SK-N-SH (cell line): ENCODE measurements around the gene TNFRSF11A. TPM values are rescaled to one million over a fixed set of nuclear protein-coding genes. Genes with fewer than 3 reads are reported as not detected.

Experiments used
- CTCF ChIA-PET: fragments of 300-600, 350-600 bp; formaldehyde crosslinking; extraction: SDS; loops from one replicate; lab custom pipeline; 2021; lab: Yijun Ruan, JAX
- POLR2A ChIA-PET: fragments of 350-600 bp; sonication (Branson Sonifier 250); formaldehyde crosslinking; extraction: SDS; loops from one replicate; lab custom pipeline; 2020; ENCODE audit warnings: antibody characterized with exemption, inconsistent platforms; lab: Yijun Ruan, JAX
- DNase-seq: peaks from one replicate; pipeline ENCODE4 v3.0.0; 2012
- H2AFZ ChIP-seq: fragments of 200-600 bp; sonication (generic); 2 replicates; pipeline ENCODE4 v1.8.1; 2016; ENCODE audit warnings: antibody characterized with exemption, mild to moderate bottlenecking, low read depth
- H3F3A ChIP-seq: fragments of 200-600 bp; sonication (generic); replicated peaks from 2 replicates; pipeline ENCODE3; 2016; ENCODE audit warnings: antibody characterized with exemption, mild to moderate bottlenecking; ENCODE audit not compliant: insufficient read depth
- H3K27ac ChIP-seq, 2 experiments: fragments of 200-500 bp in 1 of 2; fragments of 200-600 bp in 1 of 2; sonication (Bioruptor generic) in 1 of 2; sonication (generic), shearing (Covaris generic) in 1 of 2; 2 replicates each; pipeline versions ENCODE4 v1.5.1 to v1.6.1; 2014 to 2016; ENCODE audit warnings: low read depth in 2 of 2, inconsistent platforms in 1 of 2, low read length in 1 of 2, mild to moderate bottlenecking in 1 of 2, mixed read lengths in 1 of 2
- H3K27me3 ChIP-seq: fragments of 200-600 bp; sonication (generic), shearing (Covaris generic); 2 replicates; pipeline ENCODE4 v1.6.1; 2016; ENCODE audit warnings: mixed run types; ENCODE audit not compliant: insufficient read depth
- H3K36me3 ChIP-seq, 2 experiments: fragments of 200-500 bp in 1 of 2; fragments of 200-600 bp in 1 of 2; sonication (Bioruptor generic) in 1 of 2; sonication (generic) in 1 of 2; replicated peaks in 1 of 2; 2 replicates each; pipeline versions ENCODE3 to v1.5.1; 2014 to 2016; ENCODE audit warnings: low read length in 1 of 2, mild to moderate bottlenecking in 1 of 2; ENCODE audit not compliant: insufficient read depth in 2 of 2, control insufficient read depth in 1 of 2
- H3K4me1 ChIP-seq, 2 experiments: fragments of 200-500 bp in 1 of 2; fragments of 200-600 bp in 1 of 2; sonication (Bioruptor generic) in 1 of 2; sonication (generic), shearing (Covaris generic) in 1 of 2; 2 replicates each; pipeline versions ENCODE4 v1.5.1 to v1.6.1; 2014 to 2016; ENCODE audit warnings: low read depth in 1 of 2, low read length in 1 of 2, mixed run types in 1 of 2; ENCODE audit not compliant: insufficient read depth in 2 of 2, control insufficient read depth in 1 of 2
- H3K4me2 ChIP-seq: fragments of 200-600 bp; sonication (generic), shearing (Covaris generic); 2 replicates; pipeline ENCODE4 v1.6.1; 2017; ENCODE audit warnings: mixed run types
- H3K4me3 ChIP-seq, 2 experiments: fragments of 200-500 bp in 1 of 2; fragments of 200-600 bp in 1 of 2; sonication (Bioruptor generic) in 1 of 2; sonication (generic), shearing (Covaris generic) in 1 of 2; 2 replicates each; pipeline versions ENCODE4 v1.5.1 to v1.8.1; 2014 to 2016; ENCODE audit warnings: low read depth in 2 of 2, inconsistent platforms in 1 of 2, low read length in 1 of 2, mild to moderate bottlenecking in 1 of 2, mixed read lengths in 1 of 2, moderate library complexity in 1 of 2
- H3K79me2 ChIP-seq: fragments of 200-600 bp; sonication (generic); 2 replicates; pipeline ENCODE4 v1.8.1; 2017; ENCODE audit warnings: mild to moderate bottlenecking; ENCODE audit not compliant: insufficient read depth
- H3K9ac ChIP-seq: fragments of 200-600 bp; sonication (generic); 2 replicates; pipeline ENCODE4 v1.6.1; 2017; ENCODE audit warnings: mixed run types
- H3K9me2 ChIP-seq: fragments of 200-600 bp; sonication (generic); 2 replicates; pipeline ENCODE4 v1.6.1; 2017; ENCODE audit warnings: mixed run types
- H3K9me3 ChIP-seq: fragments of 200-600 bp; sonication (generic); 2 replicates; pipeline ENCODE4 v1.6.1; 2017; ENCODE audit warnings: mixed run types, mild to moderate bottlenecking, moderate library complexity
- H4K20me1 ChIP-seq: fragments of 200-600 bp; sonication (generic); 2 replicates; pipeline ENCODE4 v1.6.1; 2017; ENCODE audit warnings: mild to moderate bottlenecking, mixed run types; ENCODE audit not compliant: insufficient read depth
- CHD2 ChIP-seq: fragments of 150-350 bp; IDR thresholded peaks from 2 replicates; pipeline ENCODE4 v1.6.1; 2018; ENCODE audit warnings: low read length; ENCODE audit not compliant: partially characterized antibody
- ELF1 ChIP-seq: IDR thresholded peaks from 2 replicates; pipeline ENCODE4 v1.4.0; 2012
- EP300 ChIP-seq, 2 experiments: IDR thresholded peaks; 2 replicates each; pipeline versions ENCODE4 v1.4.0 to v1.6.1; 2012; ENCODE audit warnings: borderline replicate concordance in 1 of 2, low read depth in 1 of 2, low read length in 1 of 2
- EZH2phosphoT487 ChIP-seq: fragments of 200-600 bp; sonication (generic); IDR thresholded peaks from 2 replicates; pipeline ENCODE4 v1.6.1; 2017; ENCODE audit warnings: low read depth, mixed run types, mild to moderate bottlenecking, antibody characterized with exemption, moderate library complexity, borderline replicate concordance
- GATA2 ChIP-seq: sonication (generic); formaldehyde crosslinking; IDR thresholded peaks from 2 replicates; pipeline ENCODE4 v1.5.0; 2020; ENCODE audit warnings: mild to moderate bottlenecking, missing genetic modification reagents
- MXI1 ChIP-seq: IDR thresholded peaks from 2 replicates; pipeline ENCODE4 v1.6.1; 2012; ENCODE audit warnings: mild to moderate bottlenecking, low read depth, low read length, improper control_type of control experiment
- POLR2AphosphoS5 ChIP-seq: IDR thresholded peaks from 2 replicates; pipeline ENCODE4 v1.6.1; 2012; ENCODE audit warnings: low read depth, low read length
- RAD21 ChIP-seq: IDR thresholded peaks from 2 replicates; pipeline ENCODE4 v1.6.1; 2012; ENCODE audit warnings: mild to moderate bottlenecking, low read length
- RCOR1 ChIP-seq: fragments of 150-350 bp; IDR thresholded peaks from 2 replicates; pipeline ENCODE4 v1.6.1; 2017; ENCODE audit warnings: antibody characterized with exemption, low read length
- RXRA ChIP-seq: IDR thresholded peaks from 2 replicates; pipeline ENCODE4 v1.4.0; 2012; ENCODE audit warnings: low read depth, mild to moderate bottlenecking, borderline replicate concordance
- SIN3A ChIP-seq: IDR thresholded peaks from 2 replicates; pipeline ENCODE4 v1.6.1; 2012; ENCODE audit warnings: low read depth, mild to moderate bottlenecking, low read length, moderate library complexity, borderline replicate concordance
- SMC3 ChIP-seq: IDR thresholded peaks from 2 replicates; pipeline ENCODE4 v1.6.1; 2012; ENCODE audit warnings: low read depth, low read length, improper control_type of control experiment
- TCF12 ChIP-seq: IDR thresholded peaks from 2 replicates; pipeline ENCODE4 v1.4.0; 2012
- TEAD4 ChIP-seq: IDR thresholded peaks from 2 replicates; pipeline ENCODE4 v1.4.0; 2012; ENCODE audit warnings: mild to moderate bottlenecking, borderline replicate concordance; ENCODE audit not compliant: insufficient read depth
- WGBS: methylation state at CpG from one replicate; pipeline ENCODE4 v1.1.6; 2017; ENCODE audit warnings: low lambda C conversion rate; 5-methylcytosine and 5-hydroxymethylcytosine counted together
- polyA plus RNA-seq, 3 experiments: library from polyadenylated mRNA; depleted of rRNA; stranded (reverse); fragments of >200 nt; gene quantifications; 2 replicates each; pipeline ENCODE4 v1.2.3, GENCODE V29; 2012
- TF ChIP-seq, protein P1 (sequence below): IDR thresholded peaks from 2 replicates; pipeline ENCODE4 v1.4.0; 2012; ENCODE audit warnings: low read depth
- TF ChIP-seq, protein P2 (sequence below): fragments of 150-350 bp; IDR thresholded peaks from 2 replicates; pipeline ENCODE4 v1.6.1; 2016; ENCODE audit warnings: mild to moderate bottlenecking, low read depth, low read length
- TF ChIP-seq, protein P3 (sequence below): IDR thresholded peaks from 2 replicates; pipeline ENCODE4 v1.4.0; 2012; ENCODE audit warnings: low read depth, borderline replicate concordance
- TF ChIP-seq, protein P4 (sequence below): IDR thresholded peaks from 2 replicates; pipeline ENCODE4; 2012

Gene TNFRSF11A
- polyA plus RNA-seq, 1 of the 3 experiments (the other 2 are of a cell fraction): 5.1 TPM

DNA sequence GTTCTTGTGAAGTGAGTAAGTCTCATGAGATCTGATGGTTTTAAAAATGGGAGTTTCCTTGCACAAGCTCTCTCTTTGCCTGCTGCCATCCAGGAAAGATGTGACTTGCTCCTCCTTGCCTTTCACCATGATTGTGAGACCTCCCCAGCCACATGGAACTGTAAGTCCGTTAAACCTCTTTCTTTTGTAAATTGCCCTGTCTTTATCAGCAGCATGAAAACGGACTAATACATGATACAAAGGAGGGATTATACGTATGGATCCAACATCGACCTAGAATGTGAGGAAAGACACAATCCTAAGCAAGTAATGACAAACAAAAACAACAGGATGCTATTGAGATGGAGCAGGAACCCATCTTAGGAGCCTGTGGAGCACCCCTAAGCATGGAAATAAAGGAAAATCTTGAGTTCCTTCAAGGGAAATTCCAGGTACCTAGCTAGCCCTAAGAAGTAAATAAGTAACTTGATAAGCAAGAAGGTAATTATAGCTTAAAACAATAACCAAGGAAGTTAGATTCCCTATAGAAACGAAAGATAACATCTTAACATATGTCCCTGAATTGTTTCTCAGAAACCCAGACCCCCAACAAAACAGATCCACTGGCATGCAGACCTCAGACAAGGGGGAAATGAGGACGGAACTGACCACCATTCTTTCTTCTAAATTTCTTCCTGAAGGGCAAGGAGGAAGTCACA is 1.5 kb upstream of the TNFRSF11A start (continued):
- TF ChIP-seq, protein P1, sequence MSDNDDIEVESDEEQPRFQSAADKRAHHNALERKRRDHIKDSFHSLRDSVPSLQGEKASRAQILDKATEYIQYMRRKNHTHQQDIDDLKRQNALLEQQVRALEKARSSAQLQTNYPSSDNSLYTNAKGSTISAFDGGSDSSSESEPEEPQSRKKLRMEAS: no peak
- no peak for TF ChIP-seq POLR2AphosphoS5
- TF ChIP-seq, all 33 proteins: peak for 0

DNA sequence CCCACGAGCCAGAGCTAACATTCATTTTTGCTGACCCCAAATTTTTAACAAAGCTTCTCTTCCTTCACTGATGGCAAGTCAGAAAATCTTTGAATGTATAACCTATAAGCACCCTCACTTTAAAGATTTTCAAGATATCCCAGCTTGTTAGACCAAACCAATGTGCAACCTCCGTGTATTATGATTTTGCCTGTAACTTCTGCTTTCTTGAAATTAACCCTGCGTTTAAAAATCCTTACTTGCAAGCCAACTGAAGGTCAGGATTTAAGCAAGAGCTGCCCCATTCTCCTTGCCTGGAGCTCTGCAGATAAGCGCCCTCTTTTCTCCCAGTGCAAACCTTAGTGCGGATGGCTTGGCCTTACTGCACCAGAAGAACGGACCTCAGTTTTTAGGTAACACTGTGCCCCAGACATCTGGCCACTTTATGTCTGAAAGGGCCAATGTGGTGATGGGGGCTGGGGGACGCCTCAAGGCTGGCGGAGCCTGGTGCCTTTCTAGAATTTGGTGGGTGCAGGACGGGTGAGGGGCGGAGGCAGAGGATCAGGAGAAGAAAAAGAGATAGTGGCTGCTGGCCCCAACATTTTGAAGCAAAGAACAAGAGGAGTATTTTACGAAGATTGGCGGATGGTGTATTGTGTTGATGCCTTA is 805 bp upstream of the TNFRSF11A start:
- Histone ChIP-seq H3F3A (no peaks in the 10 kb centered on the region), H4K20me1 (no peaks in the 10 kb centered on the region), H3K27me3 (no peaks in the 10 kb centered on the region), H3K79me2 (no peaks in the 10 kb centered on the region), H3K36me3 (no peaks in the 10 kb centered on the region), H3K27ac (no peak overlapping the region), H3K4me2 (no peak overlapping the region), H2AFZ (no peak overlapping the region), H3K9ac (no peak overlapping the region), H3K9me2 (no peaks in the 10 kb centered on the region), H3K4me1 (peaks cover 2 to 8% of the 10 kb centered on the region in 2 experiments; a peak in 2 of 4 replicates), H3K4me3 (no peak overlapping the region), H3K9me3 (no peaks in the 10 kb centered on the region)
- CTCF ChIA-PET: interaction anchor here (0.6 to 1.4 kb wide), 3 partner anchors 9 to 104 kb away, joined by 3 to 7 read pairs (median 4); no protein-coding TSS in a partner anchor
- no peak for TF ChIP-seq TCF12
- TF ChIP-seq MXI1: no peak
- TF ChIP-seq SIN3A: no peak
- TF ChIP-seq EZH2phosphoT487: no peak
- TF ChIP-seq POLR2AphosphoS5: no peak
- no peak for TF ChIP-seq RAD21
- TF ChIP-seq, protein P2, sequence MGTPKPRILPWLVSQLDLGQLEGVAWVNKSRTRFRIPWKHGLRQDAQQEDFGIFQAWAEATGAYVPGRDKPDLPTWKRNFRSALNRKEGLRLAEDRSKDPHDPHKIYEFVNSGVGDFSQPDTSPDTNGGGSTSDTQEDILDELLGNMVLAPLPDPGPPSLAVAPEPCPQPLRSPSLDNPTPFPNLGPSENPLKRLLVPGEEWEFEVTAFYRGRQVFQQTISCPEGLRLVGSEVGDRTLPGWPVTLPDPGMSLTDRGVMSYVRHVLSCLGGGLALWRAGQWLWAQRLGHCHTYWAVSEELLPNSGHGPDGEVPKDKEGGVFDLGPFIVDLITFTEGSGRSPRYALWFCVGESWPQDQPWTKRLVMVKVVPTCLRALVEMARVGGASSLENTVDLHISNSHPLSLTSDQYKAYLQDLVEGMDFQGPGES: no peak
- no peak for TF ChIP-seq ELF1
- no peak for TF ChIP-seq EP300 (IDR thresholded peaks at IDR 0.05; ENCODE audit: borderline replicate concordance in 1 of 2, low read depth in 1 of 2, low read length in 1 of 2)
- TF ChIP-seq SMC3: no peak
- TF ChIP-seq, protein P3, sequence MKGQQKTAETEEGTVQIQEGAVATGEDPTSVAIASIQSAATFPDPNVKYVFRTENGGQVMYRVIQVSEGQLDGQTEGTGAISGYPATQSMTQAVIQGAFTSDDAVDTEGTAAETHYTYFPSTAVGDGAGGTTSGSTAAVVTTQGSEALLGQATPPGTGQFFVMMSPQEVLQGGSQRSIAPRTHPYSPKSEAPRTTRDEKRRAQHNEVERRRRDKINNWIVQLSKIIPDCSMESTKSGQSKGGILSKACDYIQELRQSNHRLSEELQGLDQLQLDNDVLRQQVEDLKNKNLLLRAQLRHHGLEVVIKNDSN: no peak
- TF ChIP-seq, protein P4, sequence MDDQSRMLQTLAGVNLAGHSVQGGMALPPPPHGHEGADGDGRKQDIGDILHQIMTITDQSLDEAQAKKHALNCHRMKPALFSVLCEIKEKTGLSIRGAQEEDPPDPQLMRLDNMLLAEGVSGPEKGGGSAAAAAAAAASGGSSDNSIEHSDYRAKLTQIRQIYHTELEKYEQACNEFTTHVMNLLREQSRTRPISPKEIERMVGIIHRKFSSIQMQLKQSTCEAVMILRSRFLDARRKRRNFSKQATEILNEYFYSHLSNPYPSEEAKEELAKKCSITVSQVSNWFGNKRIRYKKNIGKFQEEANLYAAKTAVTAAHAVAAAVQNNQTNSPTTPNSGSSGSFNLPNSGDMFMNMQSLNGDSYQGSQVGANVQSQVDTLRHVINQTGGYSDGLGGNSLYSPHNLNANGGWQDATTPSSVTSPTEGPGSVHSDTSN: no peak
- TF ChIP-seq RCOR1: no peak
- no peak for TF ChIP-seq GATA2 (CRISPR knock-in tag)
- TF ChIP-seq TEAD4: no peak
- no peak for TF ChIP-seq CHD2
- TF ChIP-seq RXRA: no peak
- 84% methylated on average over 12 of the region's 12 CpGs for WGBS
- no peak for DNase-seq
- POLR2A ChIA-PET: no interaction called here
